HG03460 (cell line): ENCODE results near the gene REN.

Experiments used
- ATAC-seq: cut with Tn5 transposase; IDR thresholded peaks from one replicate; pipeline ENCODE4 v1.9.1; 2021; ENCODE audit not compliant: unreplicated experiment

Gene REN

DNA sequence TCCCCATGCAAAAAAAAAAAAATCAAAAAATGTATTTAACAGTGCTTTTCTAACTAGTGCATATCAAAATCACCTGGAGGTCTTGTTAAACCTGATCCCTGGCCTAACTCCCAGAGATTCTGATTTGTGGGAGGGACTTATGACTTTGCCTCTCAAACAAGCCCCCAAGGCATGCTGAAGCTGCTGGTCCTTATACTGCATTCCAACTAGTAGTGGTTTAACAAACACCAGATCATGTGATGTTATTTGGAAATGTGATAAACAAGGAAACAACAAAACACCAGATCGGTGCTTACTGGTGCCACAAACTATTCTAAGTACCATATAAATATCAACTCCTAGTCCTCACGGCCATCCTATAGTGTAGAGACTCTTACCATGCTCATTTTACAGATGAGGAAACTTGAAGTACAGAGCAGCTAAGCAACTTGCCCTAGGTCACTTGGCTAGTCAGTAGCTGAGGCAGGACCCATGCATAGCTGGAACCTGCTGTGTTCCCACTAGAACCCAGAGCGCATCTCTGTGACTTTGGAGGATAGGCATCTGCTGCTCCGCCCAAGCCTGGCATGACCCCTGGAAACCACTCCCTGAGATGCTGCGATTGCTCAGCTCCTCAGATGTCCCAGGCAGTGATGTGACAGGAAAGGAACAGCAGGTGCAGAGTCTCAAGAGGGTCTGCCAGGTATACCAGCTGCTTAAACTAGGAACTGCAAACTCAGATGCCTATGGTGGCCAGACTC, 55.1 kb downstream of the REN start:
- ATAC-seq: no peak

DNA sequence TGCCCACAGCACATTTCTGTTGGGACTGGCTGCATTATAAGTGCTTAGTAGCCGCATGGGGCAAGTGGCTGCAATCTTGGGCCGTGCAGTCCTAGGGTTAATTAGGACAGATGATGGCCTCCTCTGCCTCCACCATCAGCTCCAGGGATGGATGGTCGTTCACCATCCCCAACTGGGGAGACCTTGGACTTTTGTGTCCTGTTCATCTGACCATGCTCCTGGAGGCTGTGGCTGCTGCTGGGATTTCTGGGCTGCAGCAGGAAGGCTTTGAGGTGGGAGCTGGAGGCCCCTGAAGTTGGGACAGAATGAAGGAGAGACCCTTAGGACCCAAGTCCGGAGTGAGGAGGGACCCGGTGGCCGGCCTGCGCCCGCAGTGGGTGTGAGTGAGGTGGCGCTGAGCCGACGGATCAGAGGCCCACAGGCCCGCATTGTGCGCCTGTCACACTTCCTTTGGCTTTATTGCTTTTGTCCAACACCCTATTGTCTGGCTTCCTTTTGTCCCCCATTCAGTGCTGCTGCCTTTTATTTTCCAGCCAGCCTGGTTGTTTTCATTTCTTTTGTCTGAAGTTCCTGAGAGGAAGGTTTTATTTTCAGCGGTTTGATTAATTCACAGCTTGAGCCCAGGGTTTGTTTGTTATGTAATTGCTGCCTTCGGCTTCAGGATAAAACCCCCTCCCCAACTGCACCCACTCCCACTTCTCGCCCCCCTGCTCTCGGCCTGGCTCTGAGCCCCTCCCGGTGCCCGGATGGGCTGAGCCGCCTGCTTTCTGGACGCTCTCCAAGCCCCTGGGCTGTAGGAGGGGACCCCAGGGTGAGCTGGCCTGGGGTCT, 57.6 kb downstream of the REN start:
- ATAC-seq: no peak

DNA sequence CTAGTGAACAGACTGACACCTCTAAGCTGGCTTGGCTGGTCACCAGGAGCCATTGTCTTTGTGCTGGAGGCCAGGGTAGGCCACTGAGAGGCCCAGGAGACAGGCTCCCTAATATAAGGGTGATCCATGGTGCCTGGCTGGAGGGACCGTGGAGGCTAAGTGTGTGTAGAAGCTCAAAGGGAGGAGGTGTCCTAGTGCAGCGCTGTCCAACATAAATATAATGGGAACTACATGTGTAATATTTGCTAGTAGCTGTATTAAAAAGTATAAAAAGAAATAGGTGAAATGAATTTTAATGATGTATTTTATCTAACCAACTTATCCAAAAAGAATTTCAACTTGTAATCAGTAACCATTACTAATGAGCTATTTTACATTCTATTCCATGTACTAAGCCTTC, 58.2 kb downstream of the REN start:
- no peak for ATAC-seq

DNA sequence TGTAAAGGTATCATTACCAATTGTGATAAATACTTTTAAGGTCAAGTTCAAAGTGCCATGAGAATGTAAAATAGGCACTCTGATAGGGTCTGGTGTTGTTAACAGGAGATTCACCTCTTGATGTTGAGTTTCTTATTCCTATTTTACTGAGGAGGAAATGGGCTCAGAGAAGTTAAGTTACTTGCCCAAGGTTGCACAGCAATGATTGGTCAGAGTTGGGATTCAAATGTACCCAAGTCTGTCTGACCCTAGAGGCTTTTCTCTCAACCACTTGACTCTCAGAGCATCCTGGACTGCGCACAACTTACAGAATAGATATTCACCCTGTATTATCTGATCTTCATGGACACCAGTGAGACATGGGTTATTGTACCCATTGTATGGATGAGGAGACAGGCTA, 59.3 kb downstream of the REN start:
- no peak for ATAC-seq

DNA sequence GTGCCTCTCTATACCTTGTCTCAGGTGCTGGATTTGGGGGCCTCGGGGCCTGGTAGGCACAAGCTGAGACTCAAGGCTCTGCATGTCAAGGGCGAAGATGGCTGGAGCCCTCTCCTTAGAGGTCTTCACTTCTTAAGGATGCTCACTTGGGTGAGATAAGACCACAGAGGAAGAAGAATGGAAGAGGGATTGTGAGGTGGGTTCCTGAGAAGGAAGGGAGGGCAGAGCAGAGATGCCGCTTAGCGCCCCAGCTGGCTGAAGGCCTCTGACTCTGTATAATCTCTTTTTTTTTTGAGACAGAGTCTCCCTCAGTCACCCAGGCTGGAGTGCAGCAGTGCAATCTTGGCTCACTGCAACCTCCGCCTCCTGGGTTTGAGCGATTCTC, 61.0 kb downstream of the REN start:
- no peak for ATAC-seq
